ENCODE data around the gene TRABD2A.

The TRABD2A gene, protein sequence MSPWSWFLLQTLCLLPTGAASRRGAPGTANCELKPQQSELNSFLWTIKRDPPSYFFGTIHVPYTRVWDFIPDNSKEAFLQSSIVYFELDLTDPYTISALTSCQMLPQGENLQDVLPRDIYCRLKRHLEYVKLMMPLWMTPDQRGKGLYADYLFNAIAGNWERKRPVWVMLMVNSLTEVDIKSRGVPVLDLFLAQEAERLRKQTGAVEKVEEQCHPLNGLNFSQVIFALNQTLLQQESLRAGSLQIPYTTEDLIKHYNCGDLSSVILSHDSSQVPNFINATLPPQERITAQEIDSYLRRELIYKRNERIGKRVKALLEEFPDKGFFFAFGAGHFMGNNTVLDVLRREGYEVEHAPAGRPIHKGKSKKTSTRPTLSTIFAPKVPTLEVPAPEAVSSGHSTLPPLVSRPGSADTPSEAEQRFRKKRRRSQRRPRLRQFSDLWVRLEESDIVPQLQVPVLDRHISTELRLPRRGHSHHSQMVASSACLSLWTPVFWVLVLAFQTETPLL

DNA sequence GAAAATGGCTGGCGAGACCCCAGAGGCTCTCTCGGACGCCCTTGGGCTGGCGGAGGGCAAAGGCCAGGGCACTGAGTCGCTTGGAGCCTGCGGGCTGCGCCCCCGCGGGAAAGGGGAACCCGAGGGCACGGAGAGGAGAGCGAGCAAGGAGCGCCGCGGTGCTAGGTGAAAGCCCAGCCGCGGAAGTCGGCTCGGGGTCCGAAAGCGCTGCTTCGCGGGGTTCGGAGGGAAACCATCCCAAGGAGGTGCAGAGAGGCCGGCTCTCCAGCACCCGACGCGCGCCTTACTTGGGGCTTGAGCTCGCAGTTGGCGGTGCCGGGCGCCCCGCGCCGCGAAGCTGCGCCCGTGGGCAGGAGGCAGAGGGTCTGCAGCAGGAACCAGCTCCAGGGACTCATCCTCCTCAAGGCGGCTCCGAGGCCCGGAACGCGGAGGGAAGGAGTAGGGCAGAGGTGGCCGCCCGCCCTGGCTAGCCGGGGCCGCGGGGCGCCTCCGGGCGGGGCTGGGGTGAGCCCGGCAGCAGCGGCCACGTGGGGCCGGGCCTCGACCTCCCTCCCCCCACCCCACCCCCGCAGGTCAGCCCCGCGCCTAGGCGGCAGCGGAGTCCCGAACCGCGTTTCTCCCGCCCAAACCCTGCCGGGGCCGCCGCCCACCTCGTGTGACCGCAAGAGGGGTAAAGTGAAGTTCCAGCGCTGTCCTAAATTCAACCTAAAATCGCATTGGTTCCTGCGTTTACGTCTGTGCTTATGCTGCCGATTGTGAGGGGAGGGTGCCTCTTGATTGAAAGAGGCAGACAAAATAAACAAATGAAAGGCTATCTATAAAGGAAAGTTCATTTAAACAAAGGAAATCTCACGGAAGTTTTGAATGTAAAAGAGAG, at the start of gene TRABD2A:
TRABD2A (minus strand) TSS at position 440 of the 877 bp plus-strand sequence; CDS start at position 395, 45 bp downstream.
- no peak within 1 kb of the TSS for H3K9ac ChIP-seq (ENCODE audit: insufficient read length)
- no peaks in the 10 kb centered on the region for H3K36me3 ChIP-seq (ENCODE audit: insufficient read depth, low read length)
- no peaks in the 10 kb centered on the region for H3K9me3 ChIP-seq (ENCODE audit: low read depth, low read length)
- no peak for DNase-seq (ENCODE audit: low read depth, low spot score)
- H3K27ac ChIP-seq: no peak within 1 kb of the TSS
- TF ChIP-seq EZH2 (IDR thresholded peaks at IDR 0.05) (peak; percentile 99), POLR2AphosphoS5 (IDR thresholded peaks at IDR 0.05; ENCODE audit: borderline replicate concordance, low read depth, low read length) (no peak), FOXP2 (optimal IDR thresholded peaks at IDR 0.05; ENCODE audit: control extremely low read depth, extremely low read length, insufficient read depth) (no peak)
- H3K4me3 ChIP-seq: peak within 1 kb of the TSS; percentile 71

DNA sequence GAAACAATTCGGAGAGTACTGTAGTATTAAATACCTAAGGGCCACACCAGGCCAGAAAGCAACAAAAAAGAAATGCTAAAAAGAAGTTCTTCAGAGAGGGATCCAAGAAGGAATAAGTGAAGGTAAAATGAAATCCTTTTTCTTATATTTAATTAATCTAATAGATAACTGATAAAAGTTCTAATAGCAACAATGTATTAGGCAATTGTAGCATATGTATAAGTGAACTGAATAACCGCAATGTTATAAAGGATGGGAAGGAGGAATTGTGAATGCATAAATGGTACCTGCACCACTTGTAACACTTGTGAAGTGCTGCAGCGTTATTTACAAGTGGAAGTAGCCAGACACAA, 46.4 kb upstream of the TRABD2A start:
- Histone ChIP-seq H3K27ac (no peak overlapping the region; the same call in 1 of the 2 replicates), H3K36me3 (ENCODE audit: insufficient read depth, low read length) (no peaks in the 10 kb centered on the region), H3K9ac (ENCODE audit: insufficient read length) (peak overlapping the region; percentile 41), H3K4me3 (peak overlapping the region; percentile 82), H3K9me3 (ENCODE audit: low read depth, low read length) (no peaks in the 10 kb centered on the region)
- no peak for DNase-seq (ENCODE audit: low read depth, low spot score)
- TF ChIP-seq FOXP2 (optimal IDR thresholded peaks at IDR 0.05; ENCODE audit: control extremely low read depth, extremely low read length, insufficient read depth): no peak

DNA sequence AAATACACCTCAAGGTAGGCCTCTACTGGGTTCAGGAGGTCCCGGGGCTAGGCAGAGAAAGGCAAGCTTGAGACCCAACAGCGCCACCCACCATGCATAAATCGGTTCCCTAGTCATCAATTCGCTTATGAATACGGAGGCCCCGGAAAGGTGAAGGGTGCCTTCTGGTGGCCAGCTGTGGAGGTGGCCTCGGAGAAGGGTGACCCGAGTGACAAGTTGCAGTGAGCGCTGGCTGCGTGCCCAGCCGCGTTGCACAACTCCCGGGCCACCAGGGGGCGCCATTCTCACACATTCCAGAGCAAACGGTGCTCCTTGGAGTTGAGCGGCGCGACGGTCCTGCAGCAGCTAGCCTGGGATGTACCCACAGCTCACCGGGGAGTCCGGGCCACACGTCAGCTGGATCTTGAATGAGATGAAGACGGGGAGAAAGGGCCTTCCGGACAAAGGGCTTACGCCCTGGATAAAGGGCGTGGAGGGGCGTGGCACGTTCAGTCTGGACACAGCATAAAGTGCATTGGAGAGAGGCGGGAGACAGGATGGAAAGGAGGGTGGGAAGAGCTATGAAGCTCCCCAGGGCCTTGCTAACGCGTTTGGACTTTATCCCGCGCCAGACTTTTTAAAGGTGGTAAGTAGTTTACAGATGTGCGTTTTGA, 45.0 kb upstream of the TRABD2A start:
- Histone ChIP-seq H3K4me3 (peak overlapping the region; percentile 82), H3K9ac (ENCODE audit: insufficient read length) (no peak overlapping the region), H3K27ac (no peak overlapping the region), H3K9me3 (ENCODE audit: low read depth, low read length) (no peaks in the 10 kb centered on the region), H3K36me3 (ENCODE audit: insufficient read depth, low read length) (no peaks in the 10 kb centered on the region)
- TF ChIP-seq FOXP2 (optimal IDR thresholded peaks at IDR 0.05; ENCODE audit: control extremely low read depth, extremely low read length, insufficient read depth) (peak; percentile 12), EZH2 (IDR thresholded peaks at IDR 0.05) (no peak)
- DNase-seq (ENCODE audit: low read depth, low spot score): peak; percentile 64

DNA sequence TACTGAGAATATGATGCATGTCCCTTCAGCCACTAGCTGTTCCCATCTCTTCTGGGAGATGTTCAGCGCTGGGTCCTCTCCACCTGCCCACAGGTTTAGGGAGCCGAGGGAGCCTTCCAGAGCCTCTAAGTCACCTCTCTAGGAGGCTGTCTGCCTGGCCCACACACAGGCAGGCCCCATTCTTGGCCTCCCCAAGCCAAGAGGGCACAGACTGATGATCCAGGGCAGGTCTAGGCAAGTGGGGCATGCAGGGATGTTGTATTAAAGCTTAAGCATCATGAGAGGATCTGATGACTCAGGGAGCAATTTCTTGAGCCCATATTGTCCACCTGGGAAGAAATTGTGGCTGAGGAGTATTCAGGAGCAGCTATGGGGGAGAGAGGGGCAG, 44.4 kb upstream of the TRABD2A start:
- Histone ChIP-seq H3K36me3 (ENCODE audit: insufficient read depth, low read length) (no peaks in the 10 kb centered on the region), H3K9ac (ENCODE audit: insufficient read length) (no peak overlapping the region), H3K4me3 (peak overlapping the region; percentile 82; the same call in 1 of the 2 replicates), H3K9me3 (ENCODE audit: low read depth, low read length) (no peaks in the 10 kb centered on the region), H3K27ac (no peak overlapping the region)
- DNase-seq (ENCODE audit: low read depth, low spot score): no peak
- no peak for TF ChIP-seq EZH2 (IDR thresholded peaks at IDR 0.05)
- no peak for TF ChIP-seq POLR2AphosphoS5 (IDR thresholded peaks at IDR 0.05; ENCODE audit: borderline replicate concordance, low read depth, low read length)
- TF ChIP-seq FOXP2 (optimal IDR thresholded peaks at IDR 0.05; ENCODE audit: control extremely low read depth, extremely low read length, insufficient read depth): no peak

DNA sequence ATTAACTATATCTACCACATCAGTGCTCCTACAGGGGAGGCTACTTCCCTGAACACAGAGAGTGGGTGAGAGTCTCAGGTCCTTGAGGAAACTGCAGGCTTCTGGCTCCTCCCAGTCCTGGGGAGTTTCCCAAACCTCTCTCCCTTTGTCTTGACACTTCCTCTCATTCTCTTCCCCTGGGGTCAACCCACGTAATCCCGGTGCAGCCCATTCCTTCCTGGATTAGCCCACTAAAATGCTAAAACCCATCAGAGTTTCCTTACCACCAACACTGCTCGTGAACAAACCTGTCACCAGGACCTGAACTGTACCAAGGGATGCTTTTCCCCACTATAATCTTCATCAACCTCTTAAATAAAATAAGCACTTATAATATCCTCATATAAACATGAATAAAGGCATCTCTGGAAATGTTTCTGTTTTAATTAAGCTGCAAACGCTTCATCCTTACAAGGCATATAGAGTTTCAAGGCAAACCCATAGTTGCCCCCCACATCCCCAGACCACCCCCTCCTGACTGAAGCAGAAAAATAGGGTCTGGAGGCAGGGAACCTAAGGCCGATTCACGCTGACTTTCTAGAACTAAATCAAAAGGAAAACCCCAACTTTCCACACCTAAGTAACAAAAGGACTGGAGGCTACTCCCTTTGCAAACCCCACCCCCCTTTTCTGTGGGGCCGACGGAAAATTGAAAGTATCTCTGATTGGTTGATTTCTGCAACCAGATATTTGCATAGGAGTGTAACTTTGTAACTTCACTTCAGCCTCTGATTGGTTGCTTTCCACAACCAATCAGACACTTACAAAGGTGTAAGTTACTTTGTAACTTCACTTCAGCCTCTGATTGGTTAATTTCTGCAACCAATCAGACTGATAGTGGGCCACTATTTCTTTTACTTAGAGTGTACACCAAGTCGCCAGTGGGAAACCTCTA, 43.6 kb upstream of the TRABD2A start:
- Histone ChIP-seq H3K9me3 (ENCODE audit: low read depth, low read length) (no peaks in the 10 kb centered on the region), H3K36me3 (ENCODE audit: insufficient read depth, low read length) (no peaks in the 10 kb centered on the region), H3K9ac (ENCODE audit: insufficient read length) (no peak overlapping the region), H3K4me3 (peak overlapping the region; percentile 54), H3K27ac (no peak overlapping the region)
- no peak for TF ChIP-seq FOXP2 (optimal IDR thresholded peaks at IDR 0.05; ENCODE audit: control extremely low read depth, extremely low read length, insufficient read depth)
- no peak for TF ChIP-seq POLR2AphosphoS5 (IDR thresholded peaks at IDR 0.05; ENCODE audit: borderline replicate concordance, low read depth, low read length)
- DNase-seq (ENCODE audit: low read depth, low spot score): no peak

DNA sequence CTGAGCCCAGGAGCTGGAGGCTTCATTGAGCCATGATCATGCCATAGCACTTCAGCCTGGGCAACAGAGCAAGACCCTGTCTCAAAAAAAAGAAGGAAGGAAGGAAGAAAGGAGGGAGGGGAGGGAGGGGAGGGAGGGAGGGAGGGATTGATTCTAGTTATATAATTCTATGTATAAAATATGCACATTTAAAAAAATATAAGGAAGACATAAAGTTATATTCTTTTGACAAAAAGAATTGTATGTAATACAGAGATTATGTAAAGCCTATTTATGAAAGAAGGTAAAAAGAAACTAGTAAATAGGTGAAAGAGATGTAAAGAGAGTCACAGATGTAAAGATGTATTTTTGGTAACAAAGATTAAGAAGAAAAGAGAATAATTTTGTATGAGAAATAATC, 42.1 kb upstream of the TRABD2A start:
- Histone ChIP-seq H3K4me3 (no peak overlapping the region), H3K9me3 (ENCODE audit: low read depth, low read length) (no peaks in the 10 kb centered on the region), H3K9ac (ENCODE audit: insufficient read length) (no peak overlapping the region), H3K27ac (no peak overlapping the region), H3K36me3 (ENCODE audit: insufficient read depth, low read length) (no peaks in the 10 kb centered on the region)
- no peak for TF ChIP-seq FOXP2 (optimal IDR thresholded peaks at IDR 0.05; ENCODE audit: control extremely low read depth, extremely low read length, insufficient read depth)
- TF ChIP-seq EZH2 (IDR thresholded peaks at IDR 0.05): no peak
- TF ChIP-seq POLR2AphosphoS5 (IDR thresholded peaks at IDR 0.05; ENCODE audit: borderline replicate concordance, low read depth, low read length): no peak
- no peak for DNase-seq (ENCODE audit: low read depth, low spot score)

DNA sequence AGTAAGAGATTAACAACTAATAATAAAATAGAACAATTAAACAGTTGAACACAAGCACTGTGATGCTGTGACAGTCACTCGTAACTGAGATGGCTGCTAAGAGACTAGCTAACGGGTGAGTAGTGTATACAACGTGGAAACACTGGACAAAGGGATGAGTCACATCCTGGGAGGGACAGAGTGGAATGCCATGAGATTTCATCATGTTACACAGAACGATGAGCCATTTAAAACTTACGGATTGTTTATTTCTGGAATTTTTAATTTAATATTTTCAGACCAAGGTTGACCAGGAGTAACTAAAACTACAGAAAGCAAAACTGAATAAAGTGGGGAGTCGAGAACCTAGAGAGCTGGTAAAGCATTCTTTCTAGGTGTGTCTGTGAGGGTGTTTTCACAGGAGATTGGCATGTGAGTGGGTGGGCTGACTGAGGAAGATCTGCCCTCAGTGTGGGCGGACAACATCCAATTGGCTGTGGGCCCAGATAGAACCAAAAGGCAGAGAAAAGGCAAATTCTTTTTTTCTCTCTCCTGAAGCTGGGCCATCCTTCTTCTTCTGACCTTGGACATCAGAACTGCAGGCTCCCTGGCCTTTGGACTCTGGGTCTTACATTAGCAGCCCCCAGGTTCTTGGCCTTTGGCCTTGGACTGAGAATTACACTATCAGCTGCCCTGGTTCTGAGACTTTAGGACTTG, 39.1 kb upstream of the TRABD2A start:
- Histone ChIP-seq H3K9ac (ENCODE audit: insufficient read length) (no peak overlapping the region), H3K4me3 (no peak overlapping the region), H3K9me3 (ENCODE audit: low read depth, low read length) (no peaks in the 10 kb centered on the region), H3K36me3 (ENCODE audit: insufficient read depth, low read length) (no peaks in the 10 kb centered on the region), H3K27ac (no peak overlapping the region)
- DNase-seq (ENCODE audit: low read depth, low spot score): no peak
- TF ChIP-seq FOXP2 (optimal IDR thresholded peaks at IDR 0.05; ENCODE audit: control extremely low read depth, extremely low read length, insufficient read depth): no peak
- no peak for TF ChIP-seq POLR2AphosphoS5 (IDR thresholded peaks at IDR 0.05; ENCODE audit: borderline replicate concordance, low read depth, low read length)
- no peak for TF ChIP-seq EZH2 (IDR thresholded peaks at IDR 0.05)
